HG03432 (cell line): ENCODE data around the gene AGK.

Source experiments
- ATAC-seq: cut with Tn5 transposase; IDR thresholded peaks from one replicate; pipeline ENCODE4 v1.9.1; 2021; ENCODE audit warnings: mild to moderate bottlenecking, moderate library complexity; ENCODE audit not compliant: unreplicated experiment

Gene AGK

GRCh38 chr7:141701489-141702046, 150.4 kb downstream of the AGK start:
- ATAC-seq: peak; percentile 83

GRCh38 chr7:141702047-141702567, 150.9 kb downstream of the AGK start, which contains the start of gene DENND11:
Gene DENND11, minus strand, starts transcription at chr7:141702166. Its CDS starts 13 bp downstream, at chr7:141702153.
- ATAC-seq: peak; percentile 83

- ATAC-seq: no peak
Observed at GRCh38 chr7:141702892-141703291, 151.7 kb downstream of the AGK start.

GRCh38 chr7:141704112-141704511, 152.9 kb downstream of the AGK start:
- no peak for ATAC-seq

- ATAC-seq: no peak
Observed at GRCh38 chr7:141704741-141705140, 153.5 kb downstream of the AGK start.
